NCI-H748 treated with DMSO at 0.1 percent for 48 hours (cell line): ENCODE data around the gene MICAL2.
A peak's percentile ranks its signal among the peaks of the same experiment; 100 is the strongest.

Experiments
- DNase-seq: peaks from one replicate; lab custom pipeline; 2025; lab: John Stamatoyannopoulos, UW

The MICAL2 gene

GRCh38 chr11:12076840-12077534 lies 33.4 kb upstream of the MICAL2 start:
- no peak for DNase-seq

GRCh38 chr11:12077535-12078280 lies 32.7 kb upstream of the MICAL2 start:
- no peak for DNase-seq

- no peak for DNase-seq
Observed at GRCh38 chr11:12079726-12080556, 30.4 kb upstream of the MICAL2 start.

GRCh38 chr11:12083380-12083779 lies 27.0 kb upstream of the MICAL2 start:
- no peak for DNase-seq

GRCh38 chr11:12084256-12084655 lies 26.1 kb upstream of the MICAL2 start:
- DNase-seq: no peak

GRCh38 chr11:12085371-12086251 lies 24.8 kb upstream of the MICAL2 start:
- no peak for DNase-seq

GRCh38 chr11:12086271-12087074 lies 23.9 kb upstream of the MICAL2 start:
- DNase-seq: no peak

GRCh38 chr11:12087075-12088004 lies 23.1 kb upstream of the MICAL2 start:
- DNase-seq: no peak

- DNase-seq: no peak
Observed at GRCh38 chr11:12088047-12088481, 22.3 kb upstream of the MICAL2 start.

GRCh38 chr11:12088531-12088930 lies 21.9 kb upstream of the MICAL2 start:
- DNase-seq: no peak

- DNase-seq: no peak
Observed at GRCh38 chr11:12089041-12089440, 21.3 kb upstream of the MICAL2 start.

GRCh38 chr11:12089473-12089872 lies 20.9 kb upstream of the MICAL2 start:
- DNase-seq: no peak

GRCh38 chr11:12090061-12090591 lies 20.3 kb upstream of the MICAL2 start:
- DNase-seq: no peak

GRCh38 chr11:12090761-12091258 lies 19.6 kb upstream of the MICAL2 start:
- peak; percentile 70 for DNase-seq

GRCh38 chr11:12091956-12092558 lies 18.3 kb upstream of the MICAL2 start:
- peak; percentile 7 for DNase-seq

- no peak for DNase-seq
Observed at GRCh38 chr11:12092714-12093113, 17.7 kb upstream of the MICAL2 start.

GRCh38 chr11:12094872-12095800 lies 15.3 kb upstream of the MICAL2 start:
- DNase-seq: no peak

GRCh38 chr11:12097219-12097618 lies 13.2 kb upstream of the MICAL2 start:
- no peak for DNase-seq
